Loucy (cell line): Measurements from ENCODE around the gene STC2.

ENCODE experiments used
- H2AFZ ChIP-seq: fragments of 200-600 bp; sonication (generic); 2 replicates; pipeline ENCODE4 v1.6.0; 2016; ENCODE audit warnings: antibody characterized with exemption, mild to moderate bottlenecking, low read length, moderate library complexity
- H3F3A ChIP-seq: fragments of 200-600 bp; 2 replicates; pipeline ENCODE4 v1.6.0; 2016; ENCODE audit warnings: antibody characterized with exemption, low read depth, mild to moderate bottlenecking
- H3K27me3 ChIP-seq: fragments of 200-600 bp; sonication (generic); 2 replicates; pipeline ENCODE4 v1.6.1; 2014; ENCODE audit warnings: low read length, mild to moderate bottlenecking; ENCODE audit not compliant: insufficient read depth, poor library complexity, severe bottlenecking
- H3K36me3 ChIP-seq: fragments of 200-600 bp; sonication (generic); 2 replicates; pipeline ENCODE4 v1.6.1; 2016; ENCODE audit warnings: low read length; ENCODE audit not compliant: insufficient read depth
- H3K4me1 ChIP-seq: fragments of 200-600 bp; sonication (generic); 2 replicates; pipeline ENCODE4 v1.5.1; 2014; ENCODE audit warnings: low read length, mild to moderate bottlenecking; ENCODE audit not compliant: insufficient read depth, poor library complexity, severe bottlenecking
- H3K4me2 ChIP-seq: fragments of 200-600 bp; sonication (generic); 2 replicates; pipeline ENCODE4 v1.6.0; 2014; ENCODE audit warnings: antibody characterized with exemption, low read length, low read depth, mild to moderate bottlenecking; ENCODE audit not compliant: poor library complexity, severe bottlenecking
- H3K4me3 ChIP-seq: fragments of 200-600 bp; sonication (generic); 2 replicates; pipeline ENCODE4 v1.5.1; 2014; ENCODE audit warnings: low read length, mild to moderate bottlenecking, mixed read lengths; ENCODE audit not compliant: poor library complexity, severe bottlenecking
- H3K79me2 ChIP-seq: fragments of 200-600 bp; sonication (generic); 2 replicates; pipeline ENCODE4 v1.6.1; 2014; ENCODE audit warnings: low read length; ENCODE audit not compliant: insufficient read depth
- H3K9ac ChIP-seq: fragments of 200-600 bp; sonication (generic); 2 replicates; pipeline ENCODE4 v1.6.0; 2014; ENCODE audit warnings: mild to moderate bottlenecking, low read depth, low read length, moderate library complexity; ENCODE audit not compliant: poor library complexity, severe bottlenecking
- H3K9me2 ChIP-seq: fragments of 200-600 bp; sonication (generic); replicated peaks from 2 replicates; pipeline ENCODE4 v1.6.1; 2016; ENCODE audit warnings: low read depth, low read length, mixed read lengths
- H3K9me3 ChIP-seq: fragments of 200-600 bp; sonication (generic); 2 replicates; pipeline ENCODE4 v1.6.1; 2014; ENCODE audit warnings: mild to moderate bottlenecking, antibody characterized with exemption, low read length, low read depth; ENCODE audit not compliant: insufficient read depth
- H4K20me1 ChIP-seq: fragments of 200-600 bp; sonication (generic); 2 replicates; pipeline ENCODE4 v1.6.0; 2014; ENCODE audit warnings: antibody characterized with exemption, low read length, mild to moderate bottlenecking; ENCODE audit not compliant: insufficient read depth, poor library complexity, severe bottlenecking
- CTCF ChIP-seq: fragments of 200-600 bp; sonication (generic); conservative IDR thresholded peaks from 2 replicates; pipeline ENCODE4 v1.5.1; 2014; ENCODE audit warnings: mild to moderate bottlenecking, antibody characterized with exemption, low read length
- EZH2phosphoT487 ChIP-seq: fragments of 200-600 bp; IDR thresholded peaks from 2 replicates; pipeline ENCODE4 v1.6.1; 2018; ENCODE audit warnings: antibody characterized with exemption, mild to moderate bottlenecking, moderate library complexity, borderline replicate concordance

STC2 gene

GRCh38 chr5:173341961-173342430, 13.8 kb upstream of the STC2 start:
- no peak for TF ChIP-seq EZH2phosphoT487
- TF ChIP-seq CTCF, result no peak
- H3K9me3 ChIP-seq, result no peaks in the 10 kb centered on the region
- no peaks in the 10 kb centered on the region for H3K36me3 ChIP-seq
- H3K4me1 ChIP-seq, result no peaks in the 10 kb centered on the region
- H3K9me2 ChIP-seq, result no peaks in the 10 kb centered on the region
- H3K79me2 ChIP-seq, result no peaks in the 10 kb centered on the region
- H2AFZ ChIP-seq, result no peak overlapping the region
- no peak overlapping the region for H3K9ac ChIP-seq
- H3F3A ChIP-seq, result no peaks in the 10 kb centered on the region
- H3K27me3 ChIP-seq, result no peaks in the 10 kb centered on the region
- no peaks in the 10 kb centered on the region for H4K20me1 ChIP-seq
- H3K4me2 ChIP-seq, result no peak overlapping the region
- no peak overlapping the region for H3K4me3 ChIP-seq

DNA sequence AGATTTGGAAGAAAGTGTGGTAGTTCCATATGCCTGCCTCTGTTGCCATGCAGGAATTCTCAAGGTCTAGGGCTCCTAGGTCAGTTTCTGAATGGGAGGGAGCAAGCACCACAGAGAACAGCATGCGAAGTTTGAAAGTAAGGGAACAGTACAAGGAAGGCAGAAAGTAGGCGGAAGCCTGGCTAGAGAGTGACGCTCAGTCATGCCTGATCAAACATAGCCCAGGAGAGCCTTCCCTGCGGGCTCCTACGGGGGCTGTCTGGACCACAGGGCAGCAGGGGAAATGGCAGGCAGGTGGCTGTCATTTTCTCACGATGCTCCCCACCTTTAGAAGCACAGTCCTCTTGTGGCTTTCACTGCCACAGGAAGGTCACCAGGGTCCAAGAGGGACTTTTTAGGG, 12.8 kb upstream of the STC2 start:
- Histone ChIP-seq H3K27me3 (no peaks in the 10 kb centered on the region), H3K9me3 (no peaks in the 10 kb centered on the region), H3K36me3 (no peaks in the 10 kb centered on the region), H3K79me2 (no peaks in the 10 kb centered on the region), H3K9me2 (no peaks in the 10 kb centered on the region), H3K4me1 (no peaks in the 10 kb centered on the region), H3K4me3 (no peak overlapping the region), H3K9ac (no peak overlapping the region), H2AFZ (no peak overlapping the region), H4K20me1 (no peaks in the 10 kb centered on the region), H3F3A (no peaks in the 10 kb centered on the region), H3K4me2 (no peak overlapping the region)
- no peak for TF ChIP-seq CTCF
- TF ChIP-seq EZH2phosphoT487, result no peak

- TF ChIP-seq EZH2phosphoT487, result no peak
- no peak for TF ChIP-seq CTCF
- Histone ChIP-seq H3K27me3 (no peaks in the 10 kb centered on the region), H3K36me3 (no peaks in the 10 kb centered on the region), H3K9me2 (no peaks in the 10 kb centered on the region), H3K4me3 (no peak overlapping the region), H4K20me1 (no peaks in the 10 kb centered on the region), H2AFZ (no peak overlapping the region), H3K9me3 (no peaks in the 10 kb centered on the region), H3K4me2 (no peak overlapping the region), H3K9ac (no peak overlapping the region), H3K4me1 (no peaks in the 10 kb centered on the region), H3K79me2 (no peaks in the 10 kb centered on the region), H3F3A (no peaks in the 10 kb centered on the region)
Measured at GRCh38 chr5:173340451-173340850, 12.2 kb upstream of the STC2 start.
